ENCODE data around the gene ACTRT1.

Gene ACTRT1

GRCh38 chrX:128007882-128008281 is 44.3 kb downstream of the ACTRT1 start:
- no peak overlapping the region for H3K27ac ChIP-seq (ENCODE audit: low read length)

More at GRCh38 chrX:128007882-128008281, 44.3 kb downstream of the ACTRT1 start:
- H3K27me3 ChIP-seq (replicated peaks; ENCODE audit: insufficient read depth, low read length): no peaks in the 10 kb centered on the region
- DNase-seq: no peak
- TF ChIP-seq CTCF (IDR thresholded peaks at IDR 0.05; ENCODE audit: low read length): no peak
- TF ChIP-seq EZH2phosphoT487 (IDR thresholded peaks at IDR 0.05; ENCODE audit: low read length): no peak
- no peak overlapping the region for H3K4me2 ChIP-seq (ENCODE audit: low read depth, low read length)
- no peaks in the 10 kb centered on the region for H3K4me1 ChIP-seq (ENCODE audit: low read length)
- H3K9me3 ChIP-seq (replicated peaks; ENCODE audit: insufficient read depth, low read length): no peaks in the 10 kb centered on the region
- H3K4me3 ChIP-seq (ENCODE audit: low read length): no peak overlapping the region
- H3K36me3 ChIP-seq (replicated peaks; ENCODE audit: insufficient read depth, low read length): no peaks in the 10 kb centered on the region
- H3K9me2 ChIP-seq (replicated peaks; ENCODE audit: insufficient read depth, low read length): no peaks in the 10 kb centered on the region
- H3K9ac ChIP-seq (ENCODE audit: low read length): no peak overlapping the region
- H4K20me1 ChIP-seq (ENCODE audit: insufficient read depth, low read length): no peaks in the 10 kb centered on the region
- H2AFZ ChIP-seq (ENCODE audit: low read length): no peak overlapping the region
- no peaks in the 10 kb centered on the region for H3F3A ChIP-seq (ENCODE audit: insufficient read depth, low read length)
- no peaks in the 10 kb centered on the region for H3K79me2 ChIP-seq (ENCODE audit: low read length)
